ENCODE results near the gene FAM43A.

FAM43A gene

GRCh38 chr3:194676471-194676870 lies 9.2 kb upstream of the FAM43A start:
- DNase-seq, result no peak

- DNase-seq, result no peak
These were observed 4.6 kb upstream of the FAM43A start for GRCh38 chr3:194680888-194681615.

GRCh38 chr3:194682189-194682693 lies 3.4 kb upstream of the FAM43A start:
- DNase-seq, result no peak

GRCh38 chr3:194682694-194683310 lies 2.9 kb upstream of the FAM43A start:
- DNase-seq, result peak; percentile 86

GRCh38 chr3:194683380-194683779 lies 2.3 kb upstream of the FAM43A start:
- no peak for DNase-seq

GRCh38 chr3:194685065-194685717 lies 492 bp upstream of the FAM43A start:
- DNase-seq, result no peak

- DNase-seq, result no peak
These were observed 732 bp downstream of the FAM43A start for GRCh38 chr3:194686414-194686815.

- DNase-seq, result peak; percentile 14
These were observed 1.3 kb downstream of the FAM43A start for GRCh38 chr3:194686816-194687637.

- peak; percentile 77 for DNase-seq
These were observed 2.0 kb downstream of the FAM43A start for GRCh38 chr3:194687638-194688199.

GRCh38 chr3:194688200-194688740 lies 2.6 kb downstream of the FAM43A start:
- no peak for DNase-seq

- DNase-seq, result no peak
These were observed 3.3 kb downstream of the FAM43A start for GRCh38 chr3:194688946-194689345.

- no peak for DNase-seq
These were observed 3.8 kb downstream of the FAM43A start for GRCh38 chr3:194689493-194689944.

GRCh38 chr3:194690501-194691372 lies 5.1 kb downstream of the FAM43A start:
- DNase-seq, result peak; percentile 14

- DNase-seq, result no peak
These were observed 6.0 kb downstream of the FAM43A start for GRCh38 chr3:194691481-194692283.

GRCh38 chr3:194696702-194697101 lies 11.0 kb downstream of the FAM43A start:
- DNase-seq, result no peak

GRCh38 chr3:194702545-194702944 lies 16.9 kb downstream of the FAM43A start:
- no peak for DNase-seq

- no peak for DNase-seq
These were observed 19.5 kb downstream of the FAM43A start for GRCh38 chr3:194705227-194705626.

GRCh38 chr3:194705761-194706160 lies 20.1 kb downstream of the FAM43A start:
- no peak for DNase-seq

- DNase-seq, result no peak
These were observed 21.5 kb downstream of the FAM43A start for GRCh38 chr3:194707147-194707540.

- DNase-seq, result no peak
These were observed 25.6 kb downstream of the FAM43A start for GRCh38 chr3:194711286-194711685.
